Stimulated activated naive CD4-positive, alpha-beta T cell (primary cell): ENCODE measurements around the gene FCRLB.
"Not testable (repeated sequence)": the region's sequence is repeated elsewhere in the genome, so short reads cannot be mapped to it uniquely, and the experiment has no call there.

ENCODE experiments used
- DNase-seq, 6 experiments: peaks; one replicate each; lab custom pipeline; 2025; lab: John Stamatoyannopoulos, UW

FCRLB gene

DNA sequence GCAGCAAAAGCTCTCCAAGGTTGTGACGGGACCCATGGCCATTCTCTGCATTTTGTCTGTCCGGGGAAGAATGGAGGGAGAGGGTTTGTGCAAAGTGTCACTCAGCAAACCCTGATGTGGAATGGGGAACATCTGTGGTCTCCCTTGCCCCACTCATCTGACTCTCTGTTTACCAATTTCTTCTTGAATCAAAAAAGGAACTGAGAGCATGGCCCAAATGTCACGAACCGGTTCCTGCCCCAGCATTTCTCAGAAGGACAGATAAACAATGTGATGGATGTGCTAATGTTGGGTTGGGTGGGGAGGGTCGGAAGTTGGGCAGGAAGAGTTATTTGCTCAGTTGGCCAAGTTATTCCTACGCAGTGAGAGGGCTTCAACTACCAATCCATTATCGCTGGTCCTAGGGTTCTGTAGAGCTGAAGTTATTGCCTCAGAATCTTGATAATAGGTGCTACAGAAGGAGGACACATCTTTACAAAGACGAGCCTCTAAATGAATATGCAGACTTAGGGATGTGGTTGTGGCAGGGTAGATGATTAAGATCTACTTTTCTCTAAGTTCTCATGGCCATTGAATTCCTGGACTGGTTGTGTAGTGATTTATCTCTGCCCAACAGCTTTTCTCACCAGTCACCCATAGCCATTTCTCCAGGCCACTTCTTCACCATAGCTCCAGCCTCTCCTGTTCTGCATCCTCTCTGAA lies 18.7 kb downstream of the FCRLB start:
- DNase-seq = no peak

DNA sequence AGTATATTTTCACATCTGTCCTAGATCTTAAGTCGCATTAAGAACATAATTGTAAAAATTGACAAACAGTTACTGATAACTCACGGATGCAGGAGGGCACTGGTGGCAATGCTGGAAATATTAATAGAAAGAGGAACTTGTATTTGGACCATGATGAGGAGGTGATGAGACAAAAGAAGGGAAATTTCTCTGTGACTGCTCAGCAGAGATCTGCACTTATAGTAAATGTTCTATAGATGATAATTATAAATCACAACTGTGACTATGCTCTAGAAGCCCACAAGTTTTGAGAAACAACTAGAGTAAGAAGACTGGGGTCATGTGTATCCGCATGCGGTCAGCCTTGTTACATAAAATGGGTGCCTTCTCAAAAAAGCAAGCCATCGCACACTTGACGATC lies 19.6 kb downstream of the FCRLB start:
- DNase-seq = no peak

DNA sequence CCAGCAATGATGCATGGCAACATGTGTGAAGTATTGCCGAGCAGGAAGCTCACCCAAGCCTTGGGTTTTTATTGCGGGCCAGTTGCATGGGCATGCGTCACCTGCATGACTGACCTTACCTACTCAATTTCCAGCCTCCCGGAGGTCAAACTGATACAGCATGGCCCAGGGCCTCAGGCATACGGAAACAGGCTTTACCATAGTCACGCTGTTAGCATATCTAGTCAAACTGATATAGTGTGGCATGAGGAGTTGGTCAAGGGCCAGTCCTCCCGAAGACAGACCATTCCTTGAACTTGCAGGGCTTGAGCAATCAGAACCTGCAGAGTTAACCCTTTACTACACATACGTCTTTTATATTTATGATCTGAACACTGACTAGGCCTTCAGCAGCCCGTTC lies 21.9 kb downstream of the FCRLB start:
- no peak for DNase-seq

DNA sequence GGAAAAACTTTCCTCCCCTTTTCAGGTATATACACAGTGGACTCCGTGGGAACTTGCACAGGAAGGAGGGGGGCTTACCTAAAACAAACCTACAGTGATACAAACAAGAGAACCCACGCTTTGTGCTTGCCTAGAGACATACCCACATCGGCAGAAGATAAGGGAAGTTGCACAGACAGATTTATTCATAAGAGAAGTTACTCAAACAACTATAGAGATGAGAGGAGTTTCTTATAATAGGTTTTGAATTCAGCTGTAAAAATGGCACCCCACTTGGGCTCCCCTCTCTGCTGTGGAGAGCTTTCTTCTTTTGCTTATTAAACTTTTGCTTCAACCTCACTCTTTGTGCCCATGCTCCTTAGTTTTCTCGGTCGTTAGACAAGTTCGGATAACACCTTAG lies 26.5 kb downstream of the FCRLB start:
- no peak for DNase-seq

DNA sequence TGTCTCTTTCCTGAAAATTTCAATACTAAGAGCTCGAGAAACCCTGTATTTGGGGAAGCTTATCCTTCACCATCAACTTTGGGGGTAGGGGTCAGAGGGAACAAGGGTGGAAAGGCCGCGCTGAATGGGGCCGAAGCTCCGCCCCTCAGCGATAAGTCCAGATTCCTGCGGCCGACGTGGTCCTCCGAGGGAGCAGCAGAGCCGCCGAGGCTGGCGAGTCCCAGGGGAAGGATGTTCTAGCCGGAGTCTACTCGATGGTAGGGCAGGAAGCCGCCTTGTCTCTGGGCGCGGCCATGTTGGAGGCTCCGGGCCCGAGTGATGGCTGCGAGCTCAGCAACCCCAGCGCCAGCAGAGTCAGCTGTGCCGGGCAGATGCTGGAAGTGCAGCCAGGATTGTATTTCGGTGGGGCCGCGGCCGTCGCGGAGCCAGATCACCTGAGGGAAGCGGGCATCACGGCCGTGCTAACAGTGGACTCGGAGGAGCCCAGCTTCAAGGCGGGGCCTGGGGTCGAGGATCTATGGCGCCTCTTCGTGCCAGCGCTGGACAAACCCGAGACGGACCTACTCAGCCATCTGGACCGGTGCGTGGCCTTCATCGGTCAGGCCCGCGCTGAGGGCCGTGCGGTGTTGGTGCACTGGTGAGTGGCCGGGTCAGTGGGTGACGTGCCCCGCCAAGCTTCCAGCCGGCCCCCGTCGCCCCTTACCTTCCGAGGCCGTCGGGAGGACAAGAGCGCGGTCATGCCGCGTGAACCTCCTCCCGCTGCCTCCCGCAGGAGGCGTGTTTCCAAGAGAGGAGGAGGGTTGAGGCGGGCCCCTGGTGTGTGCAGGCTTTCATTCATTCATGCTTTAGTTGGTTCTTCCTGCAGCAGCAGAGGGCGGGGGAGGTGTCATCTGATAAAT lies 28.4 kb downstream of the FCRLB start, which contains the start of gene DUSP12:
Gene DUSP12 (plus strand): TSS at position 278 of the 899 bp plus-strand sequence. CDS start 16 bp downstream, at position 294.
- peak; percentile 69 to 84 (median 74) for DNase-seq

DNA sequence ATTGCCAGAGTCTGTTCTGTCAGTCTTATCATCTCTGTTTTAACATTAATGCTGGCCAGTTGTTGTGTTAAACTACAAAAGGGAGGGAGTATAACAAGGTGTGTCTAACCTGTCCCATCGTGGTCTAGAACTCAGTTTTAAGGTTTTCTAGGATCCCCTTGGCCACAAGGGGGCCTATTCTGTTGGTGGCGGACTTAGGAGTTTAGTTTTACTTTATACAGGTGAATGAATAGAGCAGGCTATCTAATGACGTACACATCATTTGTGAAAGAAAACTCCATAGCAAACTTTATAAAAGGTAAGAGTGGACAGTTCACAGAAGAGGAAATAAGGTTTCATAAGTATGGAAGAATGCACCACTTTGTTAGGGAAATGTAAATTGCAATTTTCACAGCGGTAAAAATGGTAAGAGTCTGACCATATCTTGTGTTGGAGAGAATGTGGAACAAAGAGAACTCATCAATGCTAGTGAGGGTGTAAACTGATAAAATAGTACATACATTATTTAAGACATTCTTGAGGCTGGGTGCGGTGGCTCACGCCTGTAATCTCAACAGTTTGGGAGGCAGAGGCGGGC lies 42.3 kb downstream of the FCRLB start:
- peak in 5 of 6 experiments; percentile 12 to 58 (median 31) for DNase-seq

DNA sequence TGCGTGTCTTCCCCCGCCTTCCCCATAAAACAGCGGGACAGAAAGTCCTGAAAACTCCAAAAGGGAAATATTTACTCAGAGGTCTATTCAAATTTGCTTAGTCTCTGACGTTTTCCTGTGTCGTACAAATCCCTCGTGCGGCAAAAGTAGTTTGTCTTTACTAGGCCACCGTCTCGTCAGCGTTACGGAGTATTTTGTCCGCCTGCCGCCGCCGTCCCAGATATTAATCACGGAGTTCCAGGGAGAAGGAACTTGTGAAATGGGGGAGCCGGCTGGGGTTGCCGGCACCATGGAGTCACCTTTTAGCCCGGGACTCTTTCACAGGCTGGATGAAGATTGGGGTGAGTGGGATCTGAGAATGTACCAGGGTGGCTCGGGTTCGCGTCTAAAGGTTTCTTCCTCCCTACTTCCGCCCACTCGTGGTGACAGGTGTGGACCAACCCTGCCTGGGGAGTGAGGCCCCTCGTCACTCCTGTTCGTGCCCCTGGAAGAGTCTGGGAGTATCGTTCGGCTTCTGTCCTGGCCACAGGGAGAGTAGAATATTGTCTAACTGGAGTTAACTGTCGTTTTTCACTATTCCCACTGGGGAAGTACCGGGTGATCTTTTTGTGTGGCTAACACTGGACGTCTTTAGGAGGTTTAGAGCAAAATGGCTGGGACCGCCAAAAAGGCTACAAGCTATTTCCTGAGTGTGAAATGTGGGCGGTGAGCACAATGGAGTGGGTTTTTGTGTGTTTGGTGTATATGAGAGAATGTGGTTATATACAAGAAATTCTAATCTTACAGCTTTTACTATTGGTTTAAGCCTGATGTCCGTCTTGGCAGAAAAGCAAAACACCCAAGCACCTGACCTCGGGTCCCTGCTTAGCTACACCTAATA lies 45.0 kb downstream of the FCRLB start, which contains the start of gene ATF6:
Gene ATF6 (plus strand): TSS at position 219 of the 880 bp plus-strand sequence. CDS start 41 bp downstream, at position 260.
- DNase-seq = peak; percentile 63 to 80 (median 74)

DNA sequence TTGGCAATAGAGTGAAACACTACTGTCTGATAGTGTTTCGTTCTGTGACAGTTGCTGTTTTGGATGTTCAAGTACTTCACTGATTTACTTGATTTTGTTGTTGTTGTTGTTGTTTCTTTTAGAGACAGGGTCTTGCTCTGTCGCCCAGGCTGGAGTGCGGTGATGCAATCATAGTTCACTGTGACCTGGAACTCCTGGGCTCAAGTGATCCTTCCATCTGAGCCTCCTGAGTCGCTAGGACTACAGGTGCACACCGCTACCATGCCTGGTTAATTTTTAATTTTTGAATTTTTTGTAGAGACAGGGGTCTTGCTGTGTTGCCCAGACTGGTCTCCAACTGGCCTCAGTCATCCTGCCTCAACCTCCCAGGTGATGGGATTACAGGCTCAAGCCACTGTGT lies 47.1 kb downstream of the FCRLB start:
- no peak for DNase-seq

DNA sequence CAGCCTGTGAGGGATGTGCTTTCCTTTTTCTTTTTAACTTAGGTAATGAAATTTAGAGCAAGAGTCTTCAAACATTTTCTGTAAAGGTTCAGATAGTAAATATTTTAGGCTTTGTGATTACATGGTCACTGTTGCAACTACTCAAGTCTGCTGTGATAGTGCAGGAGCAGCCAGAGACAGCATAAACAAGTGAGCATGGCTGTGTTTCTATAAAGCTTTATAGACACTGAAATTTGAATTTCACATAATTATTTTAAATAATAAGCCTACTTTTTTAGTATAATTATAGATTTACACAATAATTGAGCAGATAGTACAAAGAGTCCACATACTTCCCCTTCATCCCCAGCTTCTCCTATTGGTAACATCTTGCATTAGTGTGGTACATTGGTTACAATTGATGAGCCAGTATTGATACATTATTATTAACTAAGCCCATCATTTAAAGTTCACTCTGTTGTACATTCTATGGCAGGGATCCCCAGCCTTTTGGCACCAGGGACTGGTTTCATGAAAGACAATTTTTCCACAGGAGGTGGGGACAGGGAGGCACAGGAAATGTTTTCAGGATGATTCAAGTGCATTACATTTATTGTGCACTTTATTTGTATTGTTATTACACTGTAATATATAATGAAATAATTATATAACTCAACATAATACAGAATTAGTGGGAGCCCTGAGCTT lies 47.8 kb downstream of the FCRLB start:
- no peak for DNase-seq

DNA sequence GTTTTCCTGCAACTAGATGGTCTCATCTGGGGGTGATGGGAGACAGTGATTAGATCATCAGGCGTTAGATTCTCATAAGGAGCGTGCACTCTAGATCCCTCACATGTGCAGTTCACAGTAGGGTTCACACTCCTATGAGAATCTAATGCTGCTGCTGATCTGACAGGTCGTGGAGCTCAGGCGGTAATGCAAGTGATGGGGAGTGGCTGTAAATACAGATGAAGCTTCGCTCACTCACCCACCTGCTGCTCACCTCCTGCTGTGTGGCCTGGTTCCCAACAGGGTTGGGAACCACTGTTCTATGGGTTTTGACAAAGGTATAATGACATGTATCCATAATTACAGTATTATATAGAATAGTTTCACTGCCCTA lies 48.3 kb downstream of the FCRLB start:
- not testable (repeated sequence) for DNase-seq

DNA sequence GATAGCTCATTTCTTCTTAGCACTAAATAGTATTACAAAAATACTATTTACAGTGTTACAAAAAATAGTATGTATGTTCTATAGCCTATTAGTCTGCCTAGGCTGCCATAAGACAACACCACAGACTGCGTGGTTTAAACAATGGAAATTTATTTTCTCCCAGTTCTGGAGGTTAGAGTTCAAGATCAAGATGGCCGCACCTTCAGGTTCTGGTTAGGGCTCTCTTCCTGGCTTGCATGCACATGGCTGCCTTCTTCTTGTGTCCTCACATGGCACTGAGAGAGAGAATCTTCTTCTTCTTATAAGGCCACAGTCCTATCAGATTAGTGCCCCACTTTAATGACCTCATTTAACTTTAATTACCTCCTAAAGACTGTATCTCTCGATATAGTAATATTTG lies 48.9 kb downstream of the FCRLB start:
- DNase-seq = no peak

DNA sequence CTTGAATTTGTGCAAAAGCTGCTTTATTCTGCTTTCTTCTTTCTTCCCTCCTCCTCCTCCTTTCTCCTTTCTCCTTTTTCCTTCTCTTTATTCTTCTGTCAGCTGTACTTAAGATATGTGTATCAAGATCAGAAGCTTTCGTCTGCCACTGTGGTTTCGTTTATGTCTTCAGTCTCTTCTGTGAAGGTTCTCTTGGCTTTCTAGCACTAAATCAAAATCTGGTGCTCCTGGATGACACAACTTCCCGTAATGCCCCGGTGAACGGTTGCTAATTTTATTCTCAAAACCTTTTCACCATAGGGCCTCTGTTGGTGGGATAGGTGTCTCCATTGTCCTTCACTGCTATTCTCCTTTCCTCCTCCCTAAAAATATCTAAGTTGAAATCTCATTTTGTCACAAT lies 49.8 kb downstream of the FCRLB start:
- DNase-seq = peak in 3 of 6 experiments; percentile 15 to 23 (median 20)

DNA sequence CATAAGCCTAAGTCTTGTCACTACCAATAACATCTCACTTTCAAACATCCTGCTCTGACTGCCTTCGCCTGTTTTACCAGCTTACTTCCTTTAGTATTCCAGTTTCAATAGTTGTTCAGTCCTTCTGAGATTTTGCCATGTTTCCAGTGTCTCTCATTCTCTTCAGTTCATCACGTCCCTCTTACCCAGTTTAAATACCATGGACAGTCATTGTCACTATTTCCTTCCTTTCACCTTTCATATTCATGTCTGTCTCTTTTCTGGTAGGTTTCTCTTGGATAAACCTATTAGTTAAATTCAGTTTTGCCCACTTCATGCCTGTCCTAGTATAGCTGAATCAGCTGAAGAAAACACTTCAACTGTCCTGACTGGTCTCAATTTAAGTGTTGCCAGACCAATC lies 50.6 kb downstream of the FCRLB start:
- no peak for DNase-seq

DNA sequence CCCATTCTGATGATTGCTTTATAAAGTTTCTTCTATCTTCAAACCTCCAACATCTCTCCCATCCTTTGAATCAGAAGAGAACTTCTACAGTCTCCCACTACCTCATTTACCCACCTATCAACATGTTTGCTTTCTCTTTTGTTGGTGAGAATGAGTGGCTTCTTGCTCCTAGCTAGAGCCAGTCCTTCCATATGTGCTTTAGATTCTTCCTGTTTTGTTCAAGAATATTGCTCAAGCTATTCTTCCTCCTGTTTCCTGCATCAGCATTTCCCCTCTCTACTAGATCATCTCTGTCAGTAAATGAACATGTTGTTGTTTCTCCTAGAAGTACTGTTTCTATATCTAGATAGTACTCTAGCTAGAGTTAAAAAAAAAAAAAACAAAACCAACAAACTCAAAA lies 51.1 kb downstream of the FCRLB start:
- peak in 2 of 6 experiments; percentile 8 to 11 for DNase-seq

DNA sequence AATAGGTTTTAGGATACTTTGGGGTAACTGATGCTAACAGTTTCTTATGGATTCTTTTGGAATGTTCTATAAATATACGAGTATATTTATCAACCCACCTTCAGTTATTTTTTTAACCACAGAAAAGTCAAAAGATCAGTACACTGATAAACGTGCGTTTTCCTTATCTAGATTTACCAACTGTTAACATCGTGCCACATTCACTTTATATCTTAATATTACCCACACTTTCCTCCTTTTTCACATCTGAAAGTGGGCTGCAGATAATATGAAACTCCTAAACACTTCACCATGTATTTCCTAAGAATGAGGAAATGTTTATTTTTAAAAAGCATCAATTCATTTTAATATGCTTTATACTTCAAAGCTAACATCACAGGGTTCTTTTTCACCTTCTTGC lies 52.4 kb downstream of the FCRLB start:
- no peak for DNase-seq

DNA sequence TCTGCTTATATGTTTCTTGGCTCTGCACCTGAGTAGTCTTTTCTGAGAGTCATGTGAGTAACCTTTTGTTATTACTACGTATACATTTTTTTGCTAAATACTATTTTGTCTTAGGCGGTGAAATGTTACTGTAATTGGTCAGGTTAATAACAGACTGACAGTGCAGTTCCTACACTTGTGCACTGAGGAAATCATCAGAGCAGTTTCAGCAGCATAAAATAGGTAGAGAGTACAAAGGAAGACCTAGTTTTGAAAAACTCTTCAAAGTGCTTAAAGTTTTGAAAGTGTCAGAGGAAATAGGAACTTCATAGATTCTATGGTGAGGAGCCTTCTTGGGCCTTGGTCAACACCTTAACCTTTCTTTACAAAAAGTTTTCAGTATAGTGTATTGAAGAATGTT lies 55.9 kb downstream of the FCRLB start:
- peak in 2 of 6 experiments; percentile 21 to 23 for DNase-seq
